H1 (cell line): ENCODE measurements around the gene PGRMC1.

Experiments used
- EZH2 ChIP-seq: fragments of 200-600 bp; sonication (generic); IDR thresholded peaks from 2 replicates; pipeline ENCODE4 v1.7.1; 2012; ENCODE audit warnings: low read depth, mild to moderate bottlenecking, moderate library complexity, low read length, inconsistent platforms; ENCODE audit not compliant: severe bottlenecking
- FOSL1 ChIP-seq: IDR thresholded peaks from 2 replicates; pipeline ENCODE4 v1.6.1; 2011; ENCODE audit warnings: mild to moderate bottlenecking, low read depth, low read length, moderate library complexity; ENCODE audit not compliant: insufficient read depth
- HDAC6 ChIP-seq: IDR thresholded peaks from one replicate; pipeline ENCODE4 v1.7.1; 2012; ENCODE audit warnings: low read depth, mild to moderate bottlenecking, inconsistent platforms, low read length, moderate library complexity
- MAX ChIP-seq: IDR thresholded peaks from 2 replicates; pipeline ENCODE4 v1.6.1; 2012; ENCODE audit warnings: inconsistent platforms
- POLR2A ChIP-seq, 2 experiments: IDR thresholded peaks; 1 replicate in 1 of 2; 2 replicates in 1 of 2; pipeline ENCODE4 v1.6.1; 2011; ENCODE audit warnings: low read depth in 2 of 2, low read length in 2 of 2, mild to moderate bottlenecking in 2 of 2; ENCODE audit errors: control extremely low read depth in 1 of 2
- SIN3A ChIP-seq, 2 experiments: IDR thresholded peaks in 1 of 2; conservative IDR thresholded peaks in 1 of 2; 2 replicates each; pipeline ENCODE4 v1.6.1; 2011 to 2012; ENCODE audit warnings: low read length in 2 of 2, improper control_type of control experiment in 1 of 2, low read depth in 1 of 2, mild to moderate bottlenecking in 1 of 2
- SP4 ChIP-seq: IDR thresholded peaks from 2 replicates; pipeline ENCODE4 v1.6.1; 2012; ENCODE audit warnings: low read length, inconsistent platforms
- SRF ChIP-seq: IDR thresholded peaks from 2 replicates; pipeline ENCODE4 v1.6.1; 2011; ENCODE audit warnings: mild to moderate bottlenecking, low read depth, low read length, moderate library complexity
- TF ChIP-seq, protein P1 (sequence below), 3 experiments: IDR thresholded peaks; 1 replicate in 2 of 3; 2 replicates in 1 of 3; pipeline versions ENCODE4 v1.5.1 to v1.6.1; 2011; ENCODE audit warnings: low read length in 3 of 3, mild to moderate bottlenecking in 3 of 3, inconsistent platforms in 2 of 3, low read depth in 1 of 3, moderate library complexity in 1 of 3; ENCODE audit not compliant: insufficient read depth in 1 of 3; ENCODE audit errors: control extremely low read depth in 1 of 3

- TF ChIP-seq, protein P1, sequence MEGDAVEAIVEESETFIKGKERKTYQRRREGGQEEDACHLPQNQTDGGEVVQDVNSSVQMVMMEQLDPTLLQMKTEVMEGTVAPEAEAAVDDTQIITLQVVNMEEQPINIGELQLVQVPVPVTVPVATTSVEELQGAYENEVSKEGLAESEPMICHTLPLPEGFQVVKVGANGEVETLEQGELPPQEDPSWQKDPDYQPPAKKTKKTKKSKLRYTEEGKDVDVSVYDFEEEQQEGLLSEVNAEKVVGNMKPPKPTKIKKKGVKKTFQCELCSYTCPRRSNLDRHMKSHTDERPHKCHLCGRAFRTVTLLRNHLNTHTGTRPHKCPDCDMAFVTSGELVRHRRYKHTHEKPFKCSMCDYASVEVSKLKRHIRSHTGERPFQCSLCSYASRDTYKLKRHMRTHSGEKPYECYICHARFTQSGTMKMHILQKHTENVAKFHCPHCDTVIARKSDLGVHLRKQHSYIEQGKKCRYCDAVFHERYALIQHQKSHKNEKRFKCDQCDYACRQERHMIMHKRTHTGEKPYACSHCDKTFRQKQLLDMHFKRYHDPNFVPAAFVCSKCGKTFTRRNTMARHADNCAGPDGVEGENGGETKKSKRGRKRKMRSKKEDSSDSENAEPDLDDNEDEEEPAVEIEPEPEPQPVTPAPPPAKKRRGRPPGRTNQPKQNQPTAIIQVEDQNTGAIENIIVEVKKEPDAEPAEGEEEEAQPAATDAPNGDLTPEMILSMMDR (IDR thresholded peaks at IDR 0.05; ENCODE audit: control extremely low read depth in 1 of 3, insufficient read depth in 1 of 3, low read depth in 1 of 3, low read length in 3 of 3): peak in 1 of 3 experiments; percentile 36; a peak in 1 of 4 replicates
- no peak for TF ChIP-seq FOSL1
- TF ChIP-seq SIN3A (conservative IDR thresholded peaks at IDR 0.05 in 1 of 2, IDR thresholded peaks at IDR 0.05 in 1 of 2; ENCODE audit: low read depth in 1 of 2, low read length in 2 of 2): no peak
- TF ChIP-seq MAX: no peak
- no peak for TF ChIP-seq HDAC6
- TF ChIP-seq EZH2: no peak
- TF ChIP-seq SRF: no peak
- no peak for TF ChIP-seq SP4
- TF ChIP-seq POLR2A (IDR thresholded peaks at IDR 0.05; ENCODE audit: control extremely low read depth in 1 of 2, low read depth in 2 of 2, low read length in 2 of 2): no peak
Observed at GRCh38 chrX:119292445-119292844, 56.4 kb downstream of the PGRMC1 start.
